GM10847 (cell line): ENCODE measurements around the gene PYGO2.

Source experiments
- POLR2A ChIP-seq: IDR thresholded peaks from 2 replicates; pipeline ENCODE4 v1.6.1; 2011; ENCODE audit not compliant: insufficient read length; ENCODE audit errors: extremely low read depth

Gene PYGO2

GRCh38 chr1:154992721-154993571 lies 31.4 kb upstream of the PYGO2 start:
- TF ChIP-seq POLR2A, result no peak

DNA sequence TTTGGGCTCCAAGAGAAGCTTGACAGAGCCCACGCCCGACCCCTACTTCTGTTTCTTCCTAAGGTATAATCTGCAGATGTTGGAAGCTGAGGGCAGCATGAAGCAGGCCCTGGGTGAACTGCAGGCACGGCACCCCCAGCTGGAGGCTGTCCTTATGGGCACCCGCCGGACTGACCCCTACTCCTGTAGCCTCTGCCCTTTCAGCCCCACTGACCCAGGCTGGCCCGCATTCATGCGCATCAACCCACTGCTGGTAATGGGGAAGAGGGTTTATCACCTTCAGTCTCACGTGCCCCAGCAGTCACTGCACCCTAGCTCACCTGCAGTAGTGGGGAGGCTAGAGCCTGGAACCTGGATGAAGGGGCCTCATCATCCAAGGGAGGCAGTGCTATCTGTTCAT lies 28.7 kb upstream of the PYGO2 start:
- no peak for TF ChIP-seq POLR2A

DNA sequence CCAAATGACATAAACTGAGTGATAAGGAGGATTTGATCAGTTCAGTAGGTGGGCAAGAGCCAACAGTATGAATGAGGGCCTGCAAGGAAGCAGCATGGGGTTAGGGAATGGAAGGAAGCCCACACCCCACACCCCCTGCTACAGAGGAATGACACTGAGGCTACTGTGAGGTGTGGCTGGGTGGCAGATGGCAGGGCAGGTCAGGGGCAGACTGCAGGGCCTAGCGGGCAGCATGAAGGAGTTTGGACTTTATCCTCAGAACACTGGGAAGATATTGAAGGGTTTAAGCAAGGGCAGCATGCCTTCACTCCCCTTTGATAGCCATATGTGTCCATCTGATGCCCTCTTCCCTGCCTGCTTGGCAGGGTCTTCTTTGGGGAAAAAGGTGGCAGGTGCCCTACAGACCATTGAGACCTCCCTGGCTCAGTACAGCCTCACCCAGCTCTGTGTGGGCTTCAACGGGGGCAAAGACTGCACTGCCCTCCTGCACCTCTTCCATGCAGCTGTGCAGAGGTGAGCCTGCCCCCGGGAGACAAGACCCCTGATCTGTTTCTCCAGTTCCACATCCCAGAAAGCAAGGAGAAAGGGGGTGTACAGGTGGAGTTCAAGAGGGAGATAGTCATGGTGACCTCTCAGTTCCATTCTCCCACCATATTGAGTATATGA lies 27.7 kb upstream of the PYGO2 start:
- no peak for TF ChIP-seq POLR2A

DNA sequence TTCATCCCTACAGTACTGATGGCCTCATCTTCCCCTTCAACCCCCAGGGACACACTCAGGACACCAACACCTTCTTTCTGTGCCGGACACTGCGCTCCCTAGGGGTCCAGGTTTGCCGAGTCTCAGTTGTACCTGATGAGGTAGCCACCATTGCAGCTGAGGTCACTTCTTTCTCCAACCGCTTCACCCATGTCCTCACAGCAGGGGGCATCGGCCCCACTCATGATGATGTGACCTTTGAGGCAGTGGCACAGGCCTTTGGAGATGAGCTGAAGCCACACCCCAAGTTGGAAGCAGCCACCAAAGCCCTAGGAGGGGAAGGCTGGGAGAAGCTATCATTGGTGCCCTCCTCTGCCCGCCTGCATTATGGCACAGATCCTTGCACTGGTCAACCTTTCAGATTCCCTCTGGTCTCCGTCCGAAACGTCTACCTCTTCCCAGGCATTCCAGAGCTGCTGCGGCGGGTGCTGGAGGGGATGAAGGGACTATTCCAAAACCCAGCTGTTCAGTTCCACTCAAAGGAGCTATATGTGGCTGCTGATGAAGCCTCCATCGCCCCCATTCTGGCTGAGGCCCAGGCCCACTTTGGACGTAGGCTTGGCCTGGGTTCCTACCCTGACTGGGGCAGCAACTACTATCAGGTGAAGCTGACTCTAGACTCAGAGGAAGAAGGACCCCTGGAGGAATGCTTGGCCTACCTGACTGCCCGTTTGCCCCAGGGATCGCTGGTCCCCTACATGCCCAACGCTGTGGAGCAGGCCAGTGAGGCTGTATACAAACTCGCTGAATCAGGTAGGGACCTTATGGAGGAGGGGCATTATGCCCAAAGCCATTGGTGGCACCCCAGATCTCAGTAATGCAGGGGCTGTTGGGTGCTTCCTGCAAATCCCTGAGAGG lies 26.7 kb upstream of the PYGO2 start:
- TF ChIP-seq POLR2A, result no peak

GRCh38 chr1:154987326-154987725 lies 25.7 kb upstream of the PYGO2 start:
- TF ChIP-seq POLR2A, result no peak

DNA sequence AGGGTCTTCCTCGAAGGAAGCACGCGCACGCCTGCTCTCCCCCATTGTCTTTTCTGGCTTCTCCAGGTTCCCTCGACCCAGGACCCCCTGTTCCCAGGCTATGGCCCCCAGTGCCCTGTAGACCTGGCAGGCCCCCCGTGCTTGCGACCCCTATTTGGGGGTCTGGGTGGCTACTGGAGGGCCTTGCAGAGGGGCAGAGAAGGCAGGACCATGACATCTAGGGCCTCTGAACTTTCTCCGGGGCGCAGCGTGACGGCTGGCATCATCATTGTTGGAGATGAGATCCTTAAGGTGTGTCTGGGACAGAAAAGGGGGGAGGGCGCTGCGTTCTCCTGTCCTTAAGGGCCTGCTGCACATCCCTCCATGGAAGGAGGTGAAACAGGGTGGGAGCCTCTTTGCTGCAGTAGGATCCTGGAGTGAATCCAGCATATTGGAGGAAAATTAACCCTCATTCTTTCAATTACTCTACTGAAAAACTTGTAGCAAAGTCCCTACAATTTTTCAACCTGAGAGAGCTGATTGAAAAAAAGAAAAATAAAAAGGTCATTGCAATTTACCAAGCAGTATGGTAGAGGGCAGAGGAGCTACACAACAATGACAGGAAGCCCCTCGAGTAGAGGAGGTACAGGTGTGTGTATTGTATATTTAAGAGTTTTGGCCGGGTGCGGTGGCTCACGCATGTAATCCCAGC lies 22.3 kb upstream of the PYGO2 start:
- no peak for TF ChIP-seq POLR2A

- TF ChIP-seq POLR2A, result no peak
Observed at GRCh38 chr1:154982897-154983648, 21.5 kb upstream of the PYGO2 start, which contains the start of gene FLAD1. Gene FLAD1 (plus strand): TSS chr1:154983344. CDS start chr1:154983695, 351 bp downstream.

DNA sequence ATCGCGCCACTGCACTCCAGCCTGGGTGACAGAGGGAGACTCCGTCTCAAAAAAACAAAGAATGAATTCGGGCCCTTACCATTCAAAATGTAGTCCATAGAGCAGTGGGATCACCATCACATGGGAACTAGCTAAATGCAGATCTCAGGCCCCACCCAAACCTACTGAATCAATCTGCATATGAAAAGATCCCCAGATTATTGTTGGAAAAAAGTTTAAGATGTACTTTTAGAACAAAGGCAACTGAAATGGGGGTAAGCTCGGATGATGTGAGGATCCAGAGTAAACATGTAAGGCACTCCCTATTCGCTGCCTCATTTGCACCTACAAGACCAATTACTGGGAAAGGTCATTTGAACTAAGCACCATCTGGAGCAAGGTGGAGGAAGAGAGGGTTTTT lies 20.8 kb upstream of the PYGO2 start:
- TF ChIP-seq POLR2A, result no peak

GRCh38 chr1:154978360-154978759 lies 16.8 kb upstream of the PYGO2 start:
- TF ChIP-seq POLR2A, result no peak

DNA sequence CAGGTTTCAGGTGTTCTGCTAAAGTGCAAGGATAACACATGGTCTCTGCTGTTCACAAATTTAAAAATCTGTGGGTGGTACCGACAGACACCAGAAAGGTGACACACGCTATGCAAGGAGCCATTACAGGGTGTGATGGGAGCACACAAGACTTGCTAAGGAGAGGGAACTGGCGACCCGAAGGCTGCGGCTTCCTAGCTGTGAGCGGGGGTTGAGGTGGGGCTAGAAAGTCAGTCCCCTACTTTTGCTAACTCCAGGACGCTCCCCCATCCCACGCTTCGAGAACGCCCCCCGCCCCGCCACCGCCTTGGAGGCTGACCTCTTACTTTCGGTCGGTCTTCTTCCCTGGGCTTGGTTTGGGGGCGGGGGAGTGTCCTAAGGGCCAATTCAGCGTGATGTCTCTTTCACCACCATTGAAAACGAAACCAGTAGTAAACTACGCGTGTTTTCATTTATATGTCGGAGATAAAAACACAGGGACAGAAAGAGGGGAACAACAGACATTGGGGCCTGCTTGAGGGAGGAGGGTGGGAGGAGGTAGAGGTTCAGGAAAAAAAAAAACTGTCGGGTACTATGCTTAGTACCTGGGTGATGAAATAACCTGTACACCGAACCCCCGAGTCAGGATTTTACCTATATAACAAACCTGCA lies 14.0 kb upstream of the PYGO2 start:
- TF ChIP-seq POLR2A, result no peak

DNA sequence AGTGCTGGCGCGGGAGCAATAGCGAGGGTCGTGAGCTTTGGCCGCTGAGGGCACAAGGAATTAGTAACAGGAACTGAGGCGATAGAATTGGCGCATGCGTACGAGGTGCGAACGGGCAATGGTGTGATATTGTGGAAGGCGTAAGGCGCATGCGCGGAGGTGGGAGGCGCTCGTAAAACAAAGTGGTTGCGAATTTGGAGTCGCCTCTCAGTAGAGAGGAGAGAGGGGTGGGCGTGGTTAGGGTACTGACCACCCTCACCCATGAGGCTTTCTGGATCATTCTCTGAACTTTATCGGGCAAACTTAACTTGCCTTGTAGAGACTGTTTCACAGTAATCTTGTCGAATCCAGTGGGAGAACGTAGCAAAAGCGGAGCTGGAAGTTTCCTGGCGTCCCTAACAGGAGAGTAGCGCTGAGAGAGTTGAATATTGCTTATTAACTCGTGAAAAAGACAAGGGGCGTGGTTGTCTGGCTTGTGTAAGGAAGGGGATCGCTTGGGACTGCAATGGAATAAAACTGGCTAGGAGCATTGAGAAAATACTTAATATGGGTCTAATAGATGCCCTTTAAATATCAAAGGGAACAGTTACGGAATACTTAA lies 13.3 kb upstream of the PYGO2 start:
- TF ChIP-seq POLR2A, result peak; percentile 31

GRCh38 chr1:154974102-154974807 lies 12.7 kb upstream of the PYGO2 start, which contains the start of gene CKS1B:
Gene CKS1B (plus strand): TSS chr1:154974681. CDS start chr1:154974746, 65 bp downstream.
- peak; percentile 57 for TF ChIP-seq POLR2A
